Endothelial cell of umbilical vein (primary cell): ENCODE measurements around the gene MYH15. TPM values are rescaled to one million over a fixed set of nuclear protein-coding genes. Genes with fewer than 3 reads are reported as not detected.

Source experiments
- BruUV-seq: library from RNA; stranded (reverse); fragments of 400-500 nt; replicated peaks from 2 replicates; lab custom pipeline; 2021; lab: Mats Ljungman, UMichigan
- CTCF ChIA-PET: fragments of 300-600, 350-600 bp; sonication (Branson Sonifier 250); formaldehyde crosslinking; loops from one replicate; lab custom pipeline; 2021; ENCODE audit warnings: antibody characterized with exemption, inconsistent platforms; lab: Charles Lee
- POLR2A ChIA-PET: fragments of 300-600, 350-600 bp; sonication (Branson Sonifier 250); formaldehyde crosslinking; loops from one replicate; lab custom pipeline; 2021; ENCODE audit warnings: antibody characterized with exemption, inconsistent platforms; lab: Charles Lee
- DNase-seq: peaks from one replicate; pipeline ENCODE4 v3.0.0-alpha.2; 2011; ENCODE audit warnings: low read depth, low spot score
- FAIRE-seq: peaks from 2 replicates; lab custom pipeline; 2011; peaks lifted over from hg19 to GRCh38; lab: Jason Lieb, UNC
- H2AFZ ChIP-seq: 2 replicates; pipeline ENCODE4 v1.6.0; 2012; ENCODE audit warnings: low read depth, low read length, control low read depth, inconsistent platforms
- H3K27ac ChIP-seq: 2 replicates; pipeline ENCODE4 v1.5.1; 2011; ENCODE audit warnings: low read depth, mild to moderate bottlenecking, control low read depth, low read length, moderate library complexity; ENCODE audit not compliant: insufficient read depth
- H3K27me3 ChIP-seq, 2 experiments: 2 replicates each; pipeline versions ENCODE4 v1.6.0 to v1.6.1; 2011; ENCODE audit warnings: low read length in 2 of 2, mixed read lengths in 1 of 2; ENCODE audit not compliant: control insufficient read depth in 2 of 2, insufficient read depth in 2 of 2
- H3K36me3 ChIP-seq, 2 experiments: 2 replicates in 1 of 2; 3 replicates in 1 of 2; pipeline ENCODE4 v1.5.1; 2011; ENCODE audit warnings: low read length in 2 of 2, mild to moderate bottlenecking in 1 of 2, moderate library complexity in 1 of 2; ENCODE audit not compliant: control insufficient read depth in 2 of 2, insufficient read depth in 2 of 2; ENCODE audit errors: extremely low read depth in 1 of 2
- H3K4me1 ChIP-seq: 3 replicates; pipeline ENCODE4 v1.5.1; 2011; ENCODE audit warnings: mild to moderate bottlenecking, low read length; ENCODE audit not compliant: control insufficient read depth, insufficient read depth; ENCODE audit errors: extremely low read depth
- H3K4me2 ChIP-seq: 2 replicates; pipeline ENCODE4 v1.6.1; 2011; ENCODE audit warnings: low read length, control low read depth, mixed read lengths; ENCODE audit not compliant: insufficient read depth
- H3K4me3 ChIP-seq, 3 experiments: fragments of 200-600 bp in 1 of 3; sonication (generic), shearing (Covaris generic) in 1 of 3; replicated peaks in 1 of 3; 2 replicates each; pipeline ENCODE4 v1.5.1; 2011 to 2016; ENCODE audit warnings: control low read depth in 3 of 3, low read length in 3 of 3, mild to moderate bottlenecking in 2 of 3, inconsistent platforms in 1 of 3, low read depth in 1 of 3, moderate library complexity in 1 of 3; ENCODE audit not compliant: insufficient read depth in 1 of 3
- H3K79me2 ChIP-seq: 2 replicates; pipeline ENCODE4 v1.6.0; 2012; ENCODE audit warnings: low read length, inconsistent platforms; ENCODE audit not compliant: control insufficient read depth, insufficient read depth
- H3K9ac ChIP-seq: replicated peaks from 2 replicates; pipeline ENCODE3; 2011; ENCODE audit warnings: low read length, control low read depth; ENCODE audit not compliant: insufficient read depth; ENCODE audit errors: extremely low read depth
- H3K9me1 ChIP-seq: replicated peaks from 3 replicates; pipeline ENCODE4 v1.6.0; 2011; ENCODE audit warnings: mild to moderate bottlenecking, low read length; ENCODE audit not compliant: control insufficient read depth, insufficient read depth; ENCODE audit errors: extremely low read depth
- H3K9me3 ChIP-seq: replicated peaks from 2 replicates; pipeline ENCODE4 v1.5.1; 2012; ENCODE audit warnings: low read length, inconsistent platforms; ENCODE audit not compliant: control insufficient read depth, insufficient read depth
- H4K20me1 ChIP-seq: replicated peaks from 2 replicates; pipeline ENCODE3; 2011; ENCODE audit warnings: mild to moderate bottlenecking, low read length; ENCODE audit not compliant: control insufficient read depth, insufficient read depth; ENCODE audit errors: extremely low read depth
- CTCF ChIP-seq, 2 donors: IDR thresholded peaks; 1 replicate in 1 of 2; 2 replicates in 1 of 2; pipeline ENCODE4 v1.5.1; 2011; ENCODE audit warnings: low read length in 2 of 2, mild to moderate bottlenecking in 2 of 2, moderate library complexity in 2 of 2, control low read depth in 1 of 2, inconsistent platforms in 1 of 2, low read depth in 1 of 2; ENCODE audit not compliant: insufficient read depth in 1 of 2; ENCODE audit errors: extremely low read depth in 1 of 2
- EZH2 ChIP-seq: IDR thresholded peaks from 2 replicates; pipeline ENCODE4 v1.6.1; 2012; ENCODE audit warnings: borderline replicate concordance, low read depth, mild to moderate bottlenecking, moderate library complexity, low read length, inconsistent platforms; ENCODE audit not compliant: severe bottlenecking
- FOS ChIP-seq: IDR thresholded peaks from 2 replicates; pipeline ENCODE4 v1.6.1; 2011; ENCODE audit warnings: mild to moderate bottlenecking, low read length, moderate library complexity, borderline replicate concordance; ENCODE audit not compliant: insufficient read depth
- GATA2 ChIP-seq: IDR thresholded peaks from 2 replicates; pipeline ENCODE4 v1.7.0; 2011; ENCODE audit warnings: low read depth, mild to moderate bottlenecking, moderate library complexity, mixed read lengths, low read length; ENCODE audit not compliant: insufficient read length, insufficient read depth
- JUN ChIP-seq: IDR thresholded peaks from 2 replicates; pipeline ENCODE4 v1.6.1; 2011; ENCODE audit warnings: borderline replicate concordance, low read depth; ENCODE audit not compliant: insufficient read length, insufficient read depth
- MAX ChIP-seq: IDR thresholded peaks from 2 replicates; pipeline ENCODE4 v1.6.1; 2011; ENCODE audit not compliant: insufficient read depth, insufficient read length
- MYC ChIP-seq: IDR thresholded peaks from one replicate; pipeline ENCODE4 v1.6.1; 2011; ENCODE audit warnings: mild to moderate bottlenecking, low read depth, low read length
- POLR2A ChIP-seq: IDR thresholded peaks from 2 replicates; pipeline ENCODE4 v1.6.1; 2012; ENCODE audit warnings: low read depth, mild to moderate bottlenecking, control low read depth, low read length
- POLR2AphosphoS5 ChIP-seq: IDR thresholded peaks from 2 replicates; pipeline ENCODE4 v1.6.1; 2012; ENCODE audit warnings: low read depth, mild to moderate bottlenecking, control low read depth, low read length, moderate library complexity; ENCODE audit not compliant: insufficient read depth
- dilution Hi-C: fragments of 300-500 bp; cut with MboI; formaldehyde crosslinking; loops from one replicate; pipeline ENCODE4 v1.15.0; 2019; ENCODE audit warnings: low sequenced_read_pairs; ENCODE audit not compliant: extremely low pct_ligation_motif_present
- intact Hi-C: fragments of 100-400 bp; cut with micrococcal nuclease; formaldehyde crosslinking; loops from one replicate; pipeline ENCODE4 v1.10.0; 2022
- polyA plus RNA-seq, 4 experiments: library from polyadenylated mRNA; depleted of rRNA in 3 of 4; stranded (reverse) in 3 of 4; unstranded in 1 of 4; fragments of >200 nt; gene quantifications; 2 replicates each; pipeline versions ENCODE4 v1.2.1 to v1.2.3, GENCODE V29; 2011 to 2012; ENCODE audit warnings: missing spikeins in 1 of 4
- total RNA-seq: library from RNA; stranded (reverse); gene quantifications from 2 replicates; pipeline ENCODE4 v1.2.3, GENCODE V29; 2021

MYH15 gene
- total and polyA plus RNA-seq, 2 donors (not counting 3 experiments of a cell fraction or from before 2014, with no cell fraction given) = 0.27 TPM; not detected in 1

- BruUV-seq = no TSS peak
- intact Hi-C loops = no loop called here
- H3K4me2 ChIP-seq = no peak overlapping the region
- CTCF ChIA-PET = interaction anchor here (1.4 to 2.0 kb wide), 2 partner anchors 8 to 40 kb away, joined by 4 read pairs; no protein-coding TSS in a partner anchor
- TF ChIP-seq JUN = no peak
- TF ChIP-seq MAX = no peak
- no peak for TF ChIP-seq EZH2
- TF ChIP-seq CTCF (IDR thresholded peaks at IDR 0.05; ENCODE audit: extremely low read depth in 1 of 2, insufficient read depth in 1 of 2, low read depth in 1 of 2, low read length in 2 of 2) = no peak
- TF ChIP-seq GATA2 = no peak
- no peak for TF ChIP-seq MYC
- no peak for TF ChIP-seq FOS
- TF ChIP-seq POLR2A = no peak
- TF ChIP-seq POLR2AphosphoS5 = no peak
- H3K27ac ChIP-seq = no peak overlapping the region
- dilution Hi-C loops = no loop called here
- POLR2A ChIA-PET = no interaction called here
- no peak overlapping the region for H2AFZ ChIP-seq
- no peaks in the 10 kb centered on the region for H3K36me3 ChIP-seq
- no peaks in the 10 kb centered on the region for H3K9me3 ChIP-seq
- no peak overlapping the region for H3K4me3 ChIP-seq
- H3K79me2 ChIP-seq = no peaks in the 10 kb centered on the region
- no peaks in the 10 kb centered on the region for H3K4me1 ChIP-seq
- DNase-seq (no peak), FAIRE-seq (no peak)
- no peaks in the 10 kb centered on the region for H3K27me3 ChIP-seq
- H3K9me1 ChIP-seq = no peaks in the 10 kb centered on the region
- no peaks in the 10 kb centered on the region for H4K20me1 ChIP-seq
- H3K9ac ChIP-seq = no peak overlapping the region
Observed at GRCh38 chr3:108437439-108437838, 73.0 kb downstream of the MYH15 start.
